Tibial artery (tissue), 4 donors: ENCODE data around the gene ALOX15B.

Experiments
- DNase-seq, 2 donors: peaks; one replicate each; pipeline ENCODE4 v3.0.0-alpha.2; 2019
- H3K27ac ChIP-seq, 2 donors: fragments of 200-600 bp; sonication (generic) in 1 of 2; 1 replicate in 1 of 2; 2 replicates in 1 of 2; pipeline ENCODE4 v1.5.1; 2018 to 2019; ENCODE audit warnings: mild to moderate bottlenecking in 1 of 2
- H3K27me3 ChIP-seq, 2 donors: fragments of 200-600 bp; sonication (generic) in 1 of 2; one replicate each; pipeline versions ENCODE4 v1.5.1 to v1.6.0; 2016 to 2019
- H3K36me3 ChIP-seq, 3 donors: fragments of 200-600 bp; sonication (generic) in 2 of 3; one replicate each; pipeline ENCODE4 v1.5.1; 2016 to 2019; ENCODE audit warnings: mild to moderate bottlenecking in 2 of 3
- H3K4me1 ChIP-seq, 4 donors: fragments of 200-600 bp; sonication (generic) in 2 of 4; 1 replicate in 3 of 4; 2 replicates in 1 of 4; pipeline ENCODE4 v1.5.1; 2016 to 2019
- H3K4me3 ChIP-seq, 2 donors: fragments of 200-600 bp; sonication (generic) in 1 of 2; 1 replicate in 1 of 2; 2 replicates in 1 of 2; pipeline ENCODE4 v1.5.1; 2018 to 2019; ENCODE audit warnings: mild to moderate bottlenecking in 2 of 2
- H3K9me3 ChIP-seq, 3 donors: fragments of 200-600 bp; sonication (generic) in 1 of 3; one replicate each; pipeline ENCODE4 v1.5.1; 2016 to 2019
- intact Hi-C: fragments of 100-400 bp; cut with DNase I; formaldehyde crosslinking; loops from one replicate; pipeline ENCODE4 v1.15.0; 2023; ENCODE audit warnings: low total_unique reads
- TF ChIP-seq, protein P1 (sequence below), 2 experiments: fragments of 200-600 bp in 1 of 2; fragments of 450-650 bp in 1 of 2; IDR thresholded peaks; one replicate each; pipeline ENCODE4 v1.5.1; 2017 to 2019; ENCODE audit warnings: antibody characterized with exemption in 2 of 2, mild to moderate bottlenecking in 1 of 2, moderate library complexity in 1 of 2

ALOX15B gene

DNA sequence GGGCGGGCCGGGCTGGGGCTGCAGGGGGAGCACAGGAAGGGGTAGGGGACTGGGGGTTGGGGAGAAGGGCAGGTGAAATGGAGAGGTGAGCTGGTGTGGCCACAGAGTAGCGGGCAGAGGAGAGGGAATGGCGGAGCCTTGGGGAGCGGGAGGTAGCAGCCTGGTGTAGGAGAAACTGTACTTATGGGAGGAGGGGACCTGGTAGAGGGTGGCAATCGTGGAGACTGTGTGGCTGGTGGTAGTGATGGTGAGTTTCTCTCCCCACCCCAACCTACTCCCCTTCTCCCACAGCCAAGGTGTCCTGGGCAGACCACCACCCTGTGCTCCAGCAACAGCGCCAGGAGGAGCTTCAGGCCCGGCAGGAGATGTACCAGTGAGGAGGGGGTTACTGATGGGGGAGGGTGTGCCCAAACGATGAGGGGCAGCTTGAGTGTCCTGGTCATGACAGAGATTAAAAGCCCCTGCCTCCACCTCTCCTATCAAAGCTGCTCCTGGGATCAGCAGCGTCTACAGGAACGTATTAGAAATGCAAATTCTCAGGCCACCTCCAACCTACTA lies 831 bp downstream of the ALOX15B start:
- peak overlapping the region; percentile 31 to 37 for H3K4me3 ChIP-seq

DNA sequence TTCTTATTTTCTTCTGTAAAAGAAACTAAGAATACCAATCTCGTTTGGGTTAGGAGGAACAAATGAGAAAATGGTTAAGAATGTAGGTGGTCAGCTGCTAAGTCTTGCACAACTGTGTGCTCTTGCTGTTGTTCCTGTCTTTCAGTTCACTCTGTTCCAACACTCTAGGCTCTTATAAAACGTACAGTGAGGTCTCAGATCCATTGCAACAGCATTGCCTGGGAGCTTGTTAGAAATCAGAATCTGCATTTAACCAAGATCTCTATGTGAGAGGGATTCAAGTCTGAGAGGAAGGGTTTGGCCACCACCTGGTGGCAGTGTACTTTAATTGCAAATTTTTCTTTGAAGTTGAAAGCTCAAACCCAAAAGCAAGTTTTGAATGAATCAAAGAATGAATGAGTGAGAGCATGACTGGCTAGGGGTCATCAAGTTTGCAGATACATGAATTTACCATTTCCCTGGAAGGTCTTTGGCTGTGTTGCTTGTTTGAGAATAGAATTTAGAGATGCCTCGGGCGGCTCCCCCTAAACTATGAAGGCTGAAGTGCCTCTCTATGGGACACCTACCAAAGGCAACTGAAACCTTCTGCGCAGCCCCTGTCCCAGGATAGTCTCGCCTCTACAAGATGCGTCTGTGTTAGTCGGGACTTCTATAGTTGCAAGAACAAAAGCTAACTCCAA lies 2.5 kb downstream of the ALOX15B start:
- H3K4me3 ChIP-seq = no peak overlapping the region
- no peaks in the 10 kb centered on the region for H3K9me3 ChIP-seq
- H3K27me3 ChIP-seq = peaks cover 0 to 68% of the 10 kb centered on the region in 2 donors
- peaks cover 0 to 8% (median 0%) of the 10 kb centered on the region in 4 donors for H3K4me1 ChIP-seq
- intact Hi-C loops = no loop called here
- H3K27ac ChIP-seq = peak overlapping the region in 1 of 2 donors; percentile 43
- DNase-seq = peak; percentile 61 to 66
- TF ChIP-seq, protein P1, sequence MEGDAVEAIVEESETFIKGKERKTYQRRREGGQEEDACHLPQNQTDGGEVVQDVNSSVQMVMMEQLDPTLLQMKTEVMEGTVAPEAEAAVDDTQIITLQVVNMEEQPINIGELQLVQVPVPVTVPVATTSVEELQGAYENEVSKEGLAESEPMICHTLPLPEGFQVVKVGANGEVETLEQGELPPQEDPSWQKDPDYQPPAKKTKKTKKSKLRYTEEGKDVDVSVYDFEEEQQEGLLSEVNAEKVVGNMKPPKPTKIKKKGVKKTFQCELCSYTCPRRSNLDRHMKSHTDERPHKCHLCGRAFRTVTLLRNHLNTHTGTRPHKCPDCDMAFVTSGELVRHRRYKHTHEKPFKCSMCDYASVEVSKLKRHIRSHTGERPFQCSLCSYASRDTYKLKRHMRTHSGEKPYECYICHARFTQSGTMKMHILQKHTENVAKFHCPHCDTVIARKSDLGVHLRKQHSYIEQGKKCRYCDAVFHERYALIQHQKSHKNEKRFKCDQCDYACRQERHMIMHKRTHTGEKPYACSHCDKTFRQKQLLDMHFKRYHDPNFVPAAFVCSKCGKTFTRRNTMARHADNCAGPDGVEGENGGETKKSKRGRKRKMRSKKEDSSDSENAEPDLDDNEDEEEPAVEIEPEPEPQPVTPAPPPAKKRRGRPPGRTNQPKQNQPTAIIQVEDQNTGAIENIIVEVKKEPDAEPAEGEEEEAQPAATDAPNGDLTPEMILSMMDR (IDR thresholded peaks at IDR 0.05) = peak; percentile 33 to 37
- no peaks in the 10 kb centered on the region for H3K36me3 ChIP-seq

More for the DNA sequence above, 831 bp downstream of the ALOX15B start:
- peaks cover 0 to 61% of the 10 kb centered on the region in 2 donors for H3K27me3 ChIP-seq
- H3K27ac ChIP-seq = no peak overlapping the region
- DNase-seq = peak in 1 of 2 donors; percentile 40
- intact Hi-C loops = no loop called here
- H3K9me3 ChIP-seq = no peaks in the 10 kb centered on the region
- H3K4me1 ChIP-seq = peaks cover 0 to 8% (median 0%) of the 10 kb centered on the region in 4 donors
- TF ChIP-seq, protein P1 (IDR thresholded peaks at IDR 0.05) = no peak
- H3K36me3 ChIP-seq = no peaks in the 10 kb centered on the region

DNA sequence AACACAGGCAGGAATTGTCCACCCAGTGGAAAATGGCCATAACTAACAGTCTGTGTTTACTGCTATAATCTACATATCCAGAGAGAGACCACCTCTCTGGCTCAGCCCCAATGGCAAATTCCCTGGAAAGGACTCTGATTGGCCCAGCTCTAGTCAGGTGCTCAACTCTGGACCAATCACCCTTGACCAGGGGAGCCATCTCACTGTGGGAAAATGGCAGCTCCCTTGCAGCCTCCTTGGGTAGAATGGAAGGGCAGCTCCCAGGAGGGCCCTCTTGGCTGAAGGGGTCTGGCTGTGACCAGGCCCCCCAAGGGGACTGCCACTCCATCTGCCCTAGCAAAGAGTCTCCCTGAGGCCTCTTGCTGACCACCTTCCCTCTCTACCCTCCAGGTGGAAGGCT lies 3.1 kb downstream of the ALOX15B start:
- TF ChIP-seq, protein P1 (IDR thresholded peaks at IDR 0.05) = no peak
- no peak overlapping the region for H3K27ac ChIP-seq
- H3K27me3 ChIP-seq = peaks cover 0 to 72% of the 10 kb centered on the region in 2 donors

DNA sequence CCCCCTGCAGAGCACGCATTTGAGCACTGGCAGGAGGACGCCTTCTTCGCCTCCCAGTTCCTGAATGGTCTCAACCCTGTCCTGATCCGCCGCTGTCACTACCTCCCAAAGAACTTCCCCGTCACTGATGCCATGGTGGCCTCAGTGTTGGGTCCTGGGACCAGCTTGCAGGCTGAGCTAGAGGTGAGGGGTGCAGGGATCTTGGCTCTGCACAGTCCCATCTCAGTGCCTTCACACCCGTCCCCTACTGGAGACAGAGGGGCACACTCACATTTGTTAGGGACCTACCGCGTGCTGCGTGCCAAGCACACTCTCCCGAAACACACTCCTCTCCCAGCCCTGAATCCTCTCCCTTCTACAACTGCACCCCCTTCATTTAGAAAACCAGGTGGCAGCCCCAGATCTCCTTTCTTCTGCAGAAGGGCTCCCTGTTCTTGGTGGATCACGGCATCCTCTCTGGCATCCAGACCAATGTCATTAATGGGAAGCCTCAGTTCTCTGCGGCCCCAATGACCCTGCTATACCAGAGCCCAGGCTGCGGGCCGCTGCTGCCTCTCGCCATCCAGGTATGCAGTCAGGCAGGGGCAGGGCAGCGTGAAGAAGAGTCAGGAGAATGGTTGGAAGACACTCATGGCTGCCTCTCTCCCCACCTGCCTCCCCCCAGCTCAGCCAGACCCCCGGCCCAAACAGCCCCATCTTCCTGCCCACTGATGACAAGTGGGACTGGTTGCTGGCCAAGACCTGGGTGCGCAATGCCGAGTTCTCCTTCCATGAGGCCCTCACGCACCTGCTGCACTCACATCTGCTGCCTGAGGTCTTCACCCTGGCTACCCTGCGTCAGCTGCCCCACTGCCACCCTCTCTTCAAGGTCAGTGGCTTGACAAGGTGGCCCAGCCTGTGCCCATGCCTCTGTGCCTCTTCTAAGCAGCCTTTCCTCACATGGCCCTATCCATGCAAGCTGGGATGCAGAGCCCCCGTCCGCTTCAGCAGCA lies 6.3 kb downstream of the ALOX15B start:
- intact Hi-C loops = no loop called here
- no peaks in the 10 kb centered on the region for H3K4me1 ChIP-seq
- peaks cover 0 to 56% of the 10 kb centered on the region in 2 donors for H3K27me3 ChIP-seq
- H3K27ac ChIP-seq = no peak overlapping the region
- H3K9me3 ChIP-seq = no peaks in the 10 kb centered on the region
- H3K36me3 ChIP-seq = no peaks in the 10 kb centered on the region
- TF ChIP-seq, protein P1 (IDR thresholded peaks at IDR 0.05) = no peak
- no peak overlapping the region for H3K4me3 ChIP-seq
- DNase-seq = peak in 1 of 2 donors; percentile 46

More for the DNA sequence above, 3.1 kb downstream of the ALOX15B start:
- H3K9me3 ChIP-seq = no peaks in the 10 kb centered on the region
- no peak overlapping the region for H3K4me3 ChIP-seq
- H3K4me1 ChIP-seq = peaks cover 0 to 8% (median 0%) of the 10 kb centered on the region in 4 donors
- intact Hi-C loops = no loop called here
- peak in 1 of 2 donors; percentile 55 for DNase-seq
- H3K36me3 ChIP-seq = no peaks in the 10 kb centered on the region

DNA sequence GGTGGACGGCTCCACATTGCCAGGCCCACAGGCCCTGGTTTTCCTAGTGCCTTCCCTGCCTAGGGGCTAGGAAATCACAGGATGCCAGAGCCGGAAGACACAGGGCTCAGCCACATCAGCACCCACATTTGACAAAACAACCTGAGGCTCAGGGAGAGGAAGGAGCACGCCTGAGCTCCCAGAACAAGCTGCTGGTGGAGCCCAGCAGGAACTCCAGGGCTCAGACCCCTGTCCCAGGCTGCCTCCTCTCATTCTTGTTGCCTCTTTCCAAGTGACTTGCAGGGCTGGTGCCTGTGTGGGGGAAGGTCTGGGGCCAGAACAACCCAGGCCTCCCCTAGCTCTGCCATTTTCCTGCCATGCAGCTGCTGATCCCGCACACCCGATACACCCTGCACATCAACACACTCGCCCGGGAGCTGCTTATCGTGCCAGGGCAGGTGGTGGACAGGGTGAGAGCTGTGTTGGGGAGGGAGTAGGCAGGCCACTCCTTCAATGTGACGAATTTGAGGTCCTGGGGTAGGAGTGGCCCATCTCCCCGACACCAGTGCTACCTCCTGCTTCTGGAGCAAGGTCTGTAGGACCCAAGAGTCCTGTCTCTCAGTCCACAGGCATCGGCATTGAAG lies 7.6 kb downstream of the ALOX15B start:
- intact Hi-C loops = no loop called here
- Histone ChIP-seq H3K36me3 (no peaks in the 10 kb centered on the region), H3K27me3 (peaks cover 0 to 55% of the 10 kb centered on the region in 2 donors), H3K4me1 (no peaks in the 10 kb centered on the region), H3K27ac (no peak overlapping the region), H3K9me3 (no peaks in the 10 kb centered on the region), H3K4me3 (no peak overlapping the region)
- TF ChIP-seq, protein P1 (IDR thresholded peaks at IDR 0.05) = no peak
- peak in 1 of 2 donors; percentile 44 for DNase-seq
